GM23338 (cell line): ENCODE data around the gene SMG7. TPM values are rescaled to one million over a fixed set of nuclear protein-coding genes. Genes with fewer than 3 reads are reported as not detected.

ENCODE experiments used
- ATAC-seq: fragments of 200-7000 bp; cut with Tn5 transposase; 3 replicates; pipeline ENCODE4 v1.9.1; 2020
- DNase-seq: peaks from one replicate; pipeline ENCODE4 v3.0.0-alpha.2; 2015; ENCODE audit warnings: low spot score
- H2AFZ ChIP-seq: fragments of 200-600 bp; sonication (generic); 2 replicates; pipeline ENCODE4 v1.8.0; 2016; ENCODE audit warnings: antibody characterized with exemption, mild to moderate bottlenecking, moderate library complexity
- H3F3A ChIP-seq: fragments of 200-600 bp; sonication (generic); replicated peaks from 2 replicates; pipeline ENCODE4 v1.8.0; 2017; ENCODE audit warnings: antibody characterized with exemption, mixed run types, low read depth
- H3K27ac ChIP-seq: fragments of 200-600 bp; sonication (generic); 2 replicates; pipeline ENCODE4 v1.6.1; 2016; ENCODE audit warnings: low read depth
- H3K27me3 ChIP-seq: fragments of 200-600 bp; sonication (generic); 2 replicates; pipeline ENCODE4 v1.8.0; 2016; ENCODE audit warnings: mild to moderate bottlenecking, mixed run types, moderate library complexity; ENCODE audit not compliant: insufficient read depth
- H3K36me3 ChIP-seq: fragments of 200-600 bp; sonication (generic); 2 replicates; pipeline ENCODE4 v1.8.0; 2016; ENCODE audit warnings: mild to moderate bottlenecking; ENCODE audit not compliant: insufficient read depth
- H3K4me1 ChIP-seq: fragments of 200-600 bp; sonication (generic); 2 replicates; pipeline ENCODE4 v1.8.0; 2016; ENCODE audit warnings: mild to moderate bottlenecking, moderate library complexity; ENCODE audit not compliant: insufficient read depth
- H3K4me2 ChIP-seq: fragments of 200-600 bp; sonication (generic); 2 replicates; pipeline ENCODE4 v1.7.1; 2017; ENCODE audit warnings: mixed run types
- H3K4me3 ChIP-seq: fragments of 200-600 bp; sonication (generic); 2 replicates; pipeline ENCODE4 v1.6.1; 2016; ENCODE audit warnings: mixed run types
- H3K79me2 ChIP-seq: fragments of 200-600 bp; sonication (generic); replicated peaks from 2 replicates; pipeline ENCODE4 v1.8.0; 2017; ENCODE audit warnings: mild to moderate bottlenecking; ENCODE audit not compliant: insufficient read depth
- H3K9me2 ChIP-seq: fragments of 200-600 bp; sonication (generic); 2 replicates; pipeline ENCODE4 v1.8.0; 2017; ENCODE audit not compliant: insufficient read depth
- H4K20me1 ChIP-seq: fragments of 200-600 bp; sonication (generic); replicated peaks from 2 replicates; pipeline ENCODE4 v1.8.0; 2017; ENCODE audit warnings: mild to moderate bottlenecking; ENCODE audit not compliant: insufficient read depth
- H3K27ac Mint-ChIP-seq: 2 replicates; pipeline ENCODE4 v1.8.0; 2020; ENCODE audit warnings: inconsistent platforms, mild to moderate bottlenecking, moderate library complexity, mixed read lengths
- H3K27me3 Mint-ChIP-seq: 3 replicates; pipeline ENCODE4 v1.8.0; 2022; ENCODE audit warnings: low read depth, mild to moderate bottlenecking, moderate library complexity, mixed read lengths, inconsistent platforms; ENCODE audit not compliant: insufficient read depth, poor library complexity
- H3K36me3 Mint-ChIP-seq: 3 replicates; pipeline ENCODE4 v1.8.0; 2021; ENCODE audit warnings: low read depth, mild to moderate bottlenecking, inconsistent platforms, moderate library complexity, mixed read lengths
- H3K4me1 Mint-ChIP-seq: 3 replicates; pipeline ENCODE4 v1.8.0; 2020; ENCODE audit warnings: mild to moderate bottlenecking, inconsistent platforms, mixed read lengths
- H3K4me3 Mint-ChIP-seq: 3 replicates; pipeline ENCODE4 v1.8.0; 2021; ENCODE audit warnings: moderate library complexity, mild to moderate bottlenecking, inconsistent platforms, mixed read lengths
- H3K9me3 Mint-ChIP-seq: 3 replicates; pipeline ENCODE4 v1.8.0; 2020; ENCODE audit warnings: moderate library complexity, mild to moderate bottlenecking, inconsistent platforms, mixed read lengths
- POLR2AphosphoS5 ChIP-seq: IDR thresholded peaks from 2 replicates; pipeline ENCODE4 v1.6.1; 2016; ENCODE audit warnings: antibody characterized with exemption, low read depth
- ZNF331 ChIP-seq: fragments of 250-450 bp; sonication (Bioruptor Pico); IDR thresholded peaks from 2 replicates; pipeline ENCODE4 v1.5.0; 2020; ENCODE audit warnings: low read depth, mild to moderate bottlenecking, moderate library complexity
- polyA plus RNA-seq: library from polyadenylated mRNA; unstranded; fragments of >200 nt; fragmentation: Nextera tagmentation; extraction: Ambion mirVana; gene quantifications from 2 replicates; pipeline ENCODE4 v1.2.1, GENCODE V29; 2016
- total RNA-seq: library from RNA; depleted of rRNA; stranded (reverse); fragments of >200 nt; shearing (Covaris generic); gene quantifications from 2 replicates; pipeline ENCODE4 v1.2.3, GENCODE V29; 2014
- TF ChIP-seq, protein P1 (sequence below): IDR thresholded peaks from 2 replicates; pipeline ENCODE4 v1.6.1; 2016; ENCODE audit warnings: antibody characterized with exemption
- TF ChIP-seq, protein P2 (sequence below): IDR thresholded peaks from one replicate; pipeline ENCODE4 v1.6.1; 2018; ENCODE audit warnings: antibody characterized with exemption; ENCODE audit not compliant: unreplicated experiment
- TF ChIP-seq, protein P3 (sequence below): fragments of 250-450 bp; sonication (Bioruptor Pico); IDR thresholded peaks from 2 replicates; pipeline ENCODE4 v1.5.0; 2020; ENCODE audit warnings: mild to moderate bottlenecking, moderate library complexity

The SMG7 gene
- total and polyA plus RNA-seq, 2 experiments from 2014 or later = 33.0 to 79.4 TPM

DNA sequence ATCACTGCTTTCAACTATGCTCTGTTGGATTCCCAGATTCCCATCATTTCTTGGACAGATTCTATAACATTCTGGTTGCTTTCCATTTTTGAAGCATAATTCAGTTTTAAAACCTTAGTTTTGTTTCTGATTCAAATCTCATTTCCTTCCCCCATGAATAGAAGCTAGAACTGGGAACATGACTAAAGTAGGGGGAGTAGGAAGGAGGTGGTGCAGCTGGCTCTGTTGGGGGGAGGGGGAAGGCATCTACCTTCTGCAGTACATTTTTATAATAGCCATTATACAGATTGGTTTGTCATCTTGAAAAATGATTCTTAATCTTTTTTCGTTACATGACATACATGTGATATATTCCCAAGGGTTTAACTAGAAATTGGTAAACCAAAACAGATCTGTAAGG, 48.1 kb downstream of the SMG7 start:
- Histone ChIP-seq H3K36me3 (peaks cover 10% of the 10 kb centered on the region; the same call in 1 of the 2 replicates), H3K79me2 (no peaks in the 10 kb centered on the region), H3K27ac (no peak overlapping the region), H3K27me3 (no peaks in the 10 kb centered on the region), H2AFZ (no peak overlapping the region), H3K4me3 (no peak overlapping the region), H3K4me1 (no peaks in the 10 kb centered on the region), H3K9me2 (no peaks in the 10 kb centered on the region), H3K4me2 (no peak overlapping the region), H4K20me1 (no peaks in the 10 kb centered on the region), H3F3A (no peaks in the 10 kb centered on the region)
- DNase-seq (no peak), ATAC-seq (no peak)
- H3K9me3 Mint-ChIP-seq = no peaks in the 10 kb centered on the region
- no peak overlapping the region for H3K27ac Mint-ChIP-seq
- TF ChIP-seq, protein P1, sequence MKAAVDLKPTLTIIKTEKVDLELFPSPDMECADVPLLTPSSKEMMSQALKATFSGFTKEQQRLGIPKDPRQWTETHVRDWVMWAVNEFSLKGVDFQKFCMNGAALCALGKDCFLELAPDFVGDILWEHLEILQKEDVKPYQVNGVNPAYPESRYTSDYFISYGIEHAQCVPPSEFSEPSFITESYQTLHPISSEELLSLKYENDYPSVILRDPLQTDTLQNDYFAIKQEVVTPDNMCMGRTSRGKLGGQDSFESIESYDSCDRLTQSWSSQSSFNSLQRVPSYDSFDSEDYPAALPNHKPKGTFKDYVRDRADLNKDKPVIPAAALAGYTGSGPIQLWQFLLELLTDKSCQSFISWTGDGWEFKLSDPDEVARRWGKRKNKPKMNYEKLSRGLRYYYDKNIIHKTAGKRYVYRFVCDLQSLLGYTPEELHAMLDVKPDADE = no peak
- TF ChIP-seq POLR2AphosphoS5 (no peak), ZNF331 (CRISPR knock-in tag) (no peak)
- TF ChIP-seq, protein P2, sequence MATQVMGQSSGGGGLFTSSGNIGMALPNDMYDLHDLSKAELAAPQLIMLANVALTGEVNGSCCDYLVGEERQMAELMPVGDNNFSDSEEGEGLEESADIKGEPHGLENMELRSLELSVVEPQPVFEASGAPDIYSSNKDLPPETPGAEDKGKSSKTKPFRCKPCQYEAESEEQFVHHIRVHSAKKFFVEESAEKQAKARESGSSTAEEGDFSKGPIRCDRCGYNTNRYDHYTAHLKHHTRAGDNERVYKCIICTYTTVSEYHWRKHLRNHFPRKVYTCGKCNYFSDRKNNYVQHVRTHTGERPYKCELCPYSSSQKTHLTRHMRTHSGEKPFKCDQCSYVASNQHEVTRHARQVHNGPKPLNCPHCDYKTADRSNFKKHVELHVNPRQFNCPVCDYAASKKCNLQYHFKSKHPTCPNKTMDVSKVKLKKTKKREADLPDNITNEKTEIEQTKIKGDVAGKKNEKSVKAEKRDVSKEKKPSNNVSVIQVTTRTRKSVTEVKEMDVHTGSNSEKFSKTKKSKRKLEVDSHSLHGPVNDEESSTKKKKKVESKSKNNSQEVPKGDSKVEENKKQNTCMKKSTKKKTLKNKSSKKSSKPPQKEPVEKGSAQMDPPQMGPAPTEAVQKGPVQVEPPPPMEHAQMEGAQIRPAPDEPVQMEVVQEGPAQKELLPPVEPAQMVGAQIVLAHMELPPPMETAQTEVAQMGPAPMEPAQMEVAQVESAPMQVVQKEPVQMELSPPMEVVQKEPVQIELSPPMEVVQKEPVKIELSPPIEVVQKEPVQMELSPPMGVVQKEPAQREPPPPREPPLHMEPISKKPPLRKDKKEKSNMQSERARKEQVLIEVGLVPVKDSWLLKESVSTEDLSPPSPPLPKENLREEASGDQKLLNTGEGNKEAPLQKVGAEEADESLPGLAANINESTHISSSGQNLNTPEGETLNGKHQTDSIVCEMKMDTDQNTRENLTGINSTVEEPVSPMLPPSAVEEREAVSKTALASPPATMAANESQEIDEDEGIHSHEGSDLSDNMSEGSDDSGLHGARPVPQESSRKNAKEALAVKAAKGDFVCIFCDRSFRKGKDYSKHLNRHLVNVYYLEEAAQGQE = no peak
- TF ChIP-seq, protein P3, sequence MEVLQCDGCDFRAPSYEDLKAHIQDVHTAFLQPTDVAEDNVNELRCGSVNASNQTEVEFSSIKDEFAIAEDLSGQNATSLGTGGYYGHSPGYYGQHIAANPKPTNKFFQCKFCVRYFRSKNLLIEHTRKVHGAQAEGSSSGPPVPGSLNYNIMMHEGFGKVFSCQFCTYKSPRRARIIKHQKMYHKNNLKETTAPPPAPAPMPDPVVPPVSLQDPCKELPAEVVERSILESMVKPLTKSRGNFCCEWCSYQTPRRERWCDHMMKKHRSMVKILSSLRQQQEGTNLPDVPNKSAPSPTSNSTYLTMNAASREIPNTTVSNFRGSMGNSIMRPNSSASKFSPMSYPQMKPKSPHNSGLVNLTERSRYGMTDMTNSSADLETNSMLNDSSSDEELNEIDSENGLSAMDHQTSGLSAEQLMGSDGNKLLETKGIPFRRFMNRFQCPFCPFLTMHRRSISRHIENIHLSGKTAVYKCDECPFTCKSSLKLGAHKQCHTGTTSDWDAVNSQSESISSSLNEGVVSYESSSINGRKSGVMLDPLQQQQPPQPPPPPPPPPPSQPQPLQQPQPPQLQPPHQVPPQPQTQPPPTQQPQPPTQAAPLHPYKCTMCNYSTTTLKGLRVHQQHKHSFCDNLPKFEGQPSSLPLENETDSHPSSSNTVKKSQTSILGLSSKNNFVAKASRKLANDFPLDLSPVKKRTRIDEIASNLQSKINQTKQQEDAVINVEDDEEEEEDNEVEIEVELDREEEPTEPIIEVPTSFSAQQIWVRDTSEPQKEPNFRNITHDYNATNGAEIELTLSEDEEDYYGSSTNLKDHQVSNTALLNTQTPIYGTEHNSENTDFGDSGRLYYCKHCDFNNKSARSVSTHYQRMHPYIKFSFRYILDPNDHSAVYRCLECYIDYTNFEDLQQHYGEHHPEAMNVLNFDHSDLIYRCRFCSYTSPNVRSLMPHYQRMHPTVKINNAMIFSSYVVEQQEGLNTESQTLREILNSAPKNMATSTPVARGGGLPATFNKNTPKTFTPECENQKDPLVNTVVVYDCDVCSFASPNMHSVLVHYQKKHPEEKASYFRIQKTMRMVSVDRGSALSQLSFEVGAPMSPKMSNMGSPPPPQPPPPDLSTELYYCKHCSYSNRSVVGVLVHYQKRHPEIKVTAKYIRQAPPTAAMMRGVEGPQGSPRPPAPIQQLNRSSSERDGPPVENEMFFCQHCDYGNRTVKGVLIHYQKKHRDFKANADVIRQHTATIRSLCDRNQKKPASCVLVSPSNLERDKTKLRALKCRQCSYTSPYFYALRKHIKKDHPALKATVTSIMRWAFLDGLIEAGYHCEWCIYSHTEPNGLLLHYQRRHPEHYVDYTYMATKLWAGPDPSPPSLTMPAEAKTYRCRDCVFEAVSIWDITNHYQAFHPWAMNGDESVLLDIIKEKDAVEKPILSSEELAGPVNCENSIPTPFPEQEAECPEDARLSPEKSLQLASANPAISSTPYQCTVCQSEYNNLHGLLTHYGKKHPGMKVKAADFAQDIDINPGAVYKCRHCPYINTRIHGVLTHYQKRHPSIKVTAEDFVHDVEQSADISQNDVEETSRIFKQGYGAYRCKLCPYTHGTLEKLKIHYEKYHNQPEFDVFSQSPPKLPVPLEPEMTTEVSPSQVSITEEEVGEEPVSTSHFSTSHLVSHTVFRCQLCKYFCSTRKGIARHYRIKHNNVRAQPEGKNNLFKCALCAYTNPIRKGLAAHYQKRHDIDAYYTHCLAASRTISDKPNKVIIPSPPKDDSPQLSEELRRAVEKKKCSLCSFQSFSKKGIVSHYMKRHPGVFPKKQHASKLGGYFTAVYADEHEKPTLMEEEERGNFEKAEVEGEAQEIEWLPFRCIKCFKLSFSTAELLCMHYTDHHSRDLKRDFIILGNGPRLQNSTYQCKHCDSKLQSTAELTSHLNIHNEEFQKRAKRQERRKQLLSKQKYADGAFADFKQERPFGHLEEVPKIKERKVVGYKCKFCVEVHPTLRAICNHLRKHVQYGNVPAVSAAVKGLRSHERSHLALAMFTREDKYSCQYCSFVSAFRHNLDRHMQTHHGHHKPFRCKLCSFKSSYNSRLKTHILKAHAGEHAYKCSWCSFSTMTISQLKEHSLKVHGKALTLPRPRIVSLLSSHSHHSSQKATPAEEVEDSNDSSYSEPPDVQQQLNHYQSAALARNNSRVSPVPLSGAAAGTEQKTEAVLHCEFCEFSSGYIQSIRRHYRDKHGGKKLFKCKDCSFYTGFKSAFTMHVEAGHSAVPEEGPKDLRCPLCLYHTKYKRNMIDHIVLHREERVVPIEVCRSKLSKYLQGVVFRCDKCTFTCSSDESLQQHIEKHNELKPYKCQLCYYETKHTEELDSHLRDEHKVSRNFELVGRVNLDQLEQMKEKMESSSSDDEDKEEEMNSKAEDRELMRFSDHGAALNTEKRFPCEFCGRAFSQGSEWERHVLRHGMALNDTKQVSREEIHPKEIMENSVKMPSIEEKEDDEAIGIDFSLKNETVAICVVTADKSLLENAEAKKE = no peak
- H3K4me3 Mint-ChIP-seq = no peak overlapping the region
- peaks cover 37% of the 10 kb centered on the region for H3K36me3 Mint-ChIP-seq
- H3K4me1 Mint-ChIP-seq = no peaks in the 10 kb centered on the region
- H3K27me3 Mint-ChIP-seq = no peaks in the 10 kb centered on the region
